GM18511 (cell line): Measurements from ENCODE around the gene OR6S1.
A peak's percentile ranks its signal among the peaks of the same experiment; 100 is the strongest.
"Not testable (repeated sequence)": the region's sequence is repeated elsewhere in the genome, so short reads cannot be mapped to it uniquely, and the experiment has no call there.

Experiments
- ATAC-seq: cut with Tn5 transposase; IDR thresholded peaks from one replicate; pipeline ENCODE4 v1.9.1; 2021; ENCODE audit warnings: mild to moderate bottlenecking, moderate library complexity; ENCODE audit not compliant: unreplicated experiment

Gene OR6S1

DNA sequence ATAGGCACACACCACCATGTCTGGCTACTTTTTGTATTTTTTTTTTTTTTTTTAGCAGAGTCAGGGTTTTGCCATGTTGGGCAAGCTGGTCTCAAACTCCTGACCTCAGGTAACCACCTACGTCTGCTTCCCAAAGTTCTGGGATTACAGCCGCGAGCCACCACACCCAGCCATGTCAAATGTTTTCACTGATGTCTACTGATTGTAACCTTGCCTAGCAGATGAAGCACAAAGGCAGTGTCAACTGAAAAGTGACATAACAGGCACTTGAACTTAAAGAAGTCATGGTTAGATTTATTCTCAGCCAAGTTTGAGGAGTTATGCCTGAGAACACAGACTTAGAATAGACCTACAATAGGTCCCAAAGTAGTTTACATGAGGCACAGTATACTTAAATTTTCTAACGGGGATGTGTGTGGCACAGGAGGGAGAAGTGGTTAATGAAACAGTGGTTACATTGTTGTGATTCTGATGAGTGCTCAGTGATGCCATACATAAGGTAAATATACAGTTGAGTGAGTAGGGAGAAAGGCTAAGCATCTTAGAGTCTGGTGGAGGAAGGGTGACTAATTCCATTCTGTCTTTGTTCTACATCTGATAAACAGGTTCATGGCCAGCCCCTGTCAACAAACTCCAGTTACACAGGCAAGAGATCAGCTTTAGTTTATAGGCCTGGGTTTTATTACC is 30.2 kb upstream of the OR6S1 start:
- ATAC-seq: no peak

DNA sequence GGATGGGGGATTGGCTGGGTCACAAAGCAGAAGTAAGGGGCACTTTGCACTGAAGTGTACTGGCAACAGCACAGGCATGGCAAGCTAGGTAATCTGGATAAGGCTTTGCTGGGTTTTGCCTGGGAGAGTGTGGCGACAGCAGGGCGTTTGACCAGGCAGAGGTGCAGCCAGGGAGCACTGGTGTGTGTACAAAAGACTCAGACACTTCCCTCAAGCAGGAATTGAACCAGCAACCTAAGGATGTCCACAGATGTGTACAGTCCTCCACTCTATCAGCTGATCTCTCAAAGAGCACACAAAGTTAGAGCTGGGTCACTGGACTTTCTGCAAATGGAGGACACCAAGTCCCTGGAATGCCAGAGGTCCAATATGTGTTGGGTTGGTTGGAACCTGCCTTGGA is 27.5 kb upstream of the OR6S1 start:
- ATAC-seq: no peak

DNA sequence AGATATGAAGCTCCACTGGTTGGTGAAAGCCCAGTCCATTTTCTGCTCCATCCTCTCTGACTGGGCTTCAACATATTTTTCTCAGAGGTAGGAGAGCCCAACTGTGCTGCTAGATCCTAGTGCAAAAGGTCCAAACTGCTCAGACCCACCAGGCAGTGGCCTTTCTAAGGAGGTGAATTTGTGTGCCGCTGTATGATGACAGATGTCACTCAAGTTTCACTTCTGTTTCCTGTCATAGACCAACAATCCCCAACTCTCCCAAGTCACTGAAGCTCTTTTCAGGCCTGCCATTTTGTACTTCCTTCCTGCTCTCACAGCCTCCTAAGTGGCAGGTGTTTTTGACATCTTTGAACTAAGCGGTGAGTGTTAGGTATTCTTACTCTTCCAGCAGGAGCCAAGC is 26.5 kb upstream of the OR6S1 start:
- ATAC-seq: peak; percentile 78

DNA sequence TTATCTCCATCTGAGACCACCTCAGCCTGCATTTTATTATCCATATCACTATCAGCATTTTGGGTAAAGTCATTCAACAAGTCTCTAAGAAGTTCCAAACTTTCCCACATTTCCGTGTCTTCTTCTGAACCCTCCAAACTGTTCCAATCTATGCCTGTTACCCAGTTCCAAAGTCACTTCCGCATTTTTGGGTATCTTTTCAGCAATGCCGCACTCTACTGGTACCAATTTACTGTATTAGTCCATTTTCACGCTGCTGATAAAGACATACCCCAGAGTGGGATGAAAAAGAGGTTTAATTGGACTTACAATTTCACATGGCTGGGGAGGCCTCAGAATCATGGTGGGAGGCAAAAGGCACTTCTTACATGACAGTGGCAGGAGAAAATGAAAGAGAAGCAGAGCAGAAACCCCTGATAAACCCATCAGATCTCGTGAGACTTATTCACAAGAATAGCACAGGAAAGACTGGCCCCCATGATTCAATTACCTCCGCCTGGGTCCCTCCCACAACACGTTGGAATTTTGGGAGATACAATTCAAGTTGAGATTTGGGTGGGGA is 25.0 kb upstream of the OR6S1 start:
- ATAC-seq: not testable (repeated sequence)

DNA sequence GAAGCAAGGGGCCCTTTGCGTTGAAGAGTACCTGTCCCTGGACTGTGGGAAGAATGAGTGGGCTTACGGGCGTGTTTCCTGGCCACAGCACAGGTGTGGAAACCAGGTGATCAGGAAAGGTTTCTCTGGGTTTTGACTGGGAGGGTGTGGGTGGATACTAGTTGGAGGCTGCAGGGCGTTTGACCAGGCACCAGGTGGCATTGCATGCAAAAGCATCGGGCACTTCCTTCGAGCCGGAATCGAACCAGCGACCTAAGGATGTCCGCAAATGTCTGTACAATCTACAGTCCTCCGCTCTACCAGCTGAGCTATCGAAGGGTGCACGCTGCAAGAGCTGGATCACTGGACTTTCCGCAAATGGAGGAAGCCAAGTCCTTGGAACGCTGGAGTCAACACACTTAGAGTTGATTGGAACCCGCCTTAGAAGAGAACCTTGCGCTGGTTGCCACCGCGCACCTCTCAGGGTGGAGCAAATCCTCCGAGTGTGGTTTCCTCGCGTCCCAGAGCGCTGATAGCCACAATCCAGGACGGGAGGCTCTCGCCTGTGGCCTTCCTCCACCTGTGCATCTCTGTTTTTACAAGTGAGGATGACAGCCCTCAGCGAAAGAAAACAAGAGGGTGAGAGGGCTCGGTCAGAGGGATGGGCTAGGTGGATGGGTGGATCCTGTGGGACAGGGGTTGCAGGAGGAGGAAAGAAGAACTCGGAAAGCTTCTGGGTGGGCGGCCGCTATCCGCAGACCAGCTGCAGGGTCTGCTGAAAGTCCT is 21.7 kb upstream of the OR6S1 start:
- ATAC-seq: peak; percentile 57

DNA sequence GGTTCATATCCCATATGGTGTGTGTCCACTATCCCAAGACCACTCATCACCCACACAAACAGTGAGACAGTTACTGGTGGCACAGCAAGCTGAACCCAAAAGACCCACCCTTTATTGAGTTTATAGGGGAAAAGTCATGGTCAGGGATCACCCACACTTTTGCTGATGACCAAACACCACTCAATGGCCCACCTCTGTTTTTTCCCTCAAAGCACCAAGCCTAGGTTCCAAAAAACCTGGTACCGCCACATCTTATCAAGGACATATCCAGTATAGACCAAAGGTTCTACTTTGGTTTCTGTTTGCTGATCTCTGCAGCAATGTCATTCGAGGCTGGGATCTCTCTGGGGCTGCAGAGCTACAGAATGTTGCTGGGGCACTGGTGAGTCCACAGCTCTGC is 19.7 kb upstream of the OR6S1 start:
- ATAC-seq: no peak

DNA sequence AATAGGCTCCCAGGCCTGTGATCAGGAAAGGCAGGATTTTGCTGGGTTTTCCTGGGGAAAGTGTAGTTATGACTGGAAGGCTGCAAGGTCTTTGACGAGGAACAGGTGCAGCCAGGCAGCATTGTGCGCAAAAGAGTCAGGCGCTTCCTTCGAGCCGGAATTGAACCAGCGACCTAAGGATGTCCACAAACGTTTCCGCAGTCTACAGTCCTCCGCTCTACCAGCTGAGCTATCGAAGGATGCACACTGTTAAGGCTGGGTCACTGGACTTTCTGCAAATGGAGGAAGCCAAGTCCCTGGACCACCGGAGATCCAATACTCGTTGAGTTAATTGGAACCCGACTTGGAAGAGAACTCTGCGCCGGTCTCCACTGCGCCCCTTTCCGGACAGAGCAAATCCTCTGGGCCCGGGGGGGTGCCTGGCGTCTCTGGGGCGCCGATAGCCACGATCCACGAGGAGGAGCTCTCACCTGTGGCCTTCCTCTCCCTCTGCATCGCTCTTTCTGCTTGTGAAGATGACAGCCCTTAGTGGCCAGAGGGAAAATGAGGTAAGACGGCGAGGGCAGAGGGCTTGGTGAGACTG is 18.4 kb upstream of the OR6S1 start:
- no peak for ATAC-seq

DNA sequence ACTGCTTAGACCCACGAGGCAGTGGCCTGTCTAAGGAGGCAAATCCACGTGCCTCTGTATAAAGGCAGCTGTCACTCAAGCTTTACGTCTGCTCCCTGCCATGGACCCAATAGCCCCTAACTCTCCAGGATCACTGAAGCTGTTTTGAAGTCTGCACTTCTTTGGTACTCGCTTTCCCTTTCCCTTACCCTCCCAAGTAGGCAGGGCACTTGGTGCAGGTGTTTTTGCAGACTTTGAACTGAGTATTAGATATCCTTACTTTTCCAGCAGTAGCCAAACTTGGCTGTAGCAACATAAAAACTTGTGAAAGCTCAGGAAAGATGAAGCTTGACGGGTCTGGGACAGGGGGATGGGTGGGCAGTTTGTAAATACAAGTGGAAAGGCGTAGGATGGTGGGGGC is 17.8 kb upstream of the OR6S1 start:
- ATAC-seq: no peak

DNA sequence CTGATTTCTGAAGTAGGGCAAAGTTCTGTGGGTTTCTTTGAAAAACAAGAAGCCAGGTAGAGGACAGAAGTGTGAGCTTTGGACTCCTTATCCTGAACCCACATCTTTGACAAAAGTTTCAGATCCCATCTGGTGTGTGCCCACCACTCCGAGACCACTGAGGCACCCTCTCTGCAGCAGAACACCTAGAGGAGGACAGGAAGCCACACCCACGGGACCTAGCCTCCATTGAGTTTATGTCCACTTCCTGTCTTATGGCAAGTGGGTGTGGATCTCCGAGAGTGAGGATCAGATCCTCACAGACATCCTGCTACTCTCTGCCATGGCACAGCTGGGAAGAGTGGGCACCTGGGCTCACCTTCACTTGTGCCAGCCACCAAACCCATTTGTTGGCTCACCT is 16.8 kb upstream of the OR6S1 start:
- no peak for ATAC-seq

DNA sequence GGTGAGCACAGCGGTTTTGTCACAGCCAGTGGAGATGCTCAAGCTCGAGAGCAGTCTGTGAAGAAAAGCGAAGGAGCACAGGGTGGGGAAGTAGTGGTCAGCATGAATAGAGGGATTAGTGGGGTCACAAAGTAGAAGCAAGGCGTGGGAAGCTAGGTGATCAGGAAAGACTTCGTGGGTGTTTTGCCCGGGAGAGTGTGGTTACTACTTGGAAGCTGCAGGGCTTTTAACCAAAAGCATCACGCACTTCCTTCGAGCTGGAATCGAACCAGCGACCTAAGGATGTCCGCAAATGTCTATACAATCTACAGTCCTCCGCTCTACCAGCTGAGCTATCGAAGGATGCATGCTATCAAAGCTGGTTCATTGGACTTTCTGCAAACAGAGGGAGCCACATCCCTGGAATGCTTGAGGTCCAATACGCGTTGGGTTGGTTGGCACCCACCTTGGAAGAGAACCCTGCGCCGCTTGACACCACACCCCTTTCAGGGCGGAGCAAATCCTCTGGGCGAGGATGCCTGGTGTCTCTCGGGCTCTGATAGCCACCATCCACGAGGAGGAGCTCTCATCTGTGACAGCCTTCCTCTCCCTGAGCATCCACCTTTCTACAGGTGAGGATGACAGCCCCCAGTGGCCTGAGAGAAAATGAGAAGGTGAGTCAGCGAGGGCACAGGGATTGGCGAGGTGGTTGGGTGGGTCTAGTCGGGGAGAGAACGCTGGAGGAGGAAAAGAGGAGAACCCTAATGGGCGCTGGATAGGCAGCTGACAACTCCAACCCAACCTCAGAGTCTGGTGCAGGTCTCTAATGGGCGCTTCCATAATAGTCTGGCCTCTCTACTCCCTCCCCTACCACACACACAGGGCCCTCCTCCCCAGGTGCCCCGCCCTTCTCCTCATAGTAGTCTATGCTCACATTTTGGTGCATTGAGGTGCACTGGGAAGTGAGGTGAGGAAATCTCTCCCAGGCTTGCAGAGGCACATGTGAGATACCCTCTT is 16.0 kb upstream of the OR6S1 start:
- ATAC-seq: no peak

DNA sequence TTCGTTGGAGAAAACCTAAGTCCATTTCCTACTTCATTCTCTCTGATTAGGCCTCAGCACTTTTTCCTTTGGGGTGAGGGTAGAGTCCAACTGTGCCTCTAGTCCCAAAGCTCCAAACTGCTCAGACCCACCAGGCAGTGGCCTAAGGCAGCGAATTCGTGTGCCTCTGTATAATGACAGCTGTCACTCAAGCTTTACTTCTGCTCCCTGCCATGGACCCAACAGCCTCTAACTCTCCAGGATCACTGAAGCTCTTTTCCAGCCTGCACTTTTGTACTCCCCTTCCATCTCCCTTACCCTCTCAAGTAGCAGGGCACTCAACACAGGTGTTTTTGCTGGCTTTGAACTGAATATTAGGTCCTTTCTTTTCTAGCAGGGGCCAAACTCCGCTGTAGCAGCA is 14.8 kb upstream of the OR6S1 start:
- no peak for ATAC-seq

DNA sequence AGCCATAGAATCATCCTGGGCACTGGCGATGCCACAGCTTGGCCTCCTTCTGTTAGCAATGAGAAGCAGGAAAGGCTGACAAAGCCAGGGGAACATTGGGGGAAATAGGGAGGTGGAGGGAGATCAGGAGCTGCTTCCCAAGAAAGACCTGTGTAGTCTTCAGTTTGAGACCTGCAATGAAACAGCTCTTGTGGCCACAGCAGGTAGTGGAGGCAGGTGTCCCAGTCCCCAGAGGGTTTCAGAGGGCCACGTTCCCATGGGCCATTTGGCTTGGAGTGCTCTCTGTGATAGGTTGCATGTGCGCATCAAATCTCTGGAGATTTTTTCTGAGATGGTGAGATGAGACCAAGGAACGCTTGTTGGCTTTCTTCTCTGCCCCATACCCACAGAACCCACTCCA is 14.4 kb upstream of the OR6S1 start:
- ATAC-seq: no peak

DNA sequence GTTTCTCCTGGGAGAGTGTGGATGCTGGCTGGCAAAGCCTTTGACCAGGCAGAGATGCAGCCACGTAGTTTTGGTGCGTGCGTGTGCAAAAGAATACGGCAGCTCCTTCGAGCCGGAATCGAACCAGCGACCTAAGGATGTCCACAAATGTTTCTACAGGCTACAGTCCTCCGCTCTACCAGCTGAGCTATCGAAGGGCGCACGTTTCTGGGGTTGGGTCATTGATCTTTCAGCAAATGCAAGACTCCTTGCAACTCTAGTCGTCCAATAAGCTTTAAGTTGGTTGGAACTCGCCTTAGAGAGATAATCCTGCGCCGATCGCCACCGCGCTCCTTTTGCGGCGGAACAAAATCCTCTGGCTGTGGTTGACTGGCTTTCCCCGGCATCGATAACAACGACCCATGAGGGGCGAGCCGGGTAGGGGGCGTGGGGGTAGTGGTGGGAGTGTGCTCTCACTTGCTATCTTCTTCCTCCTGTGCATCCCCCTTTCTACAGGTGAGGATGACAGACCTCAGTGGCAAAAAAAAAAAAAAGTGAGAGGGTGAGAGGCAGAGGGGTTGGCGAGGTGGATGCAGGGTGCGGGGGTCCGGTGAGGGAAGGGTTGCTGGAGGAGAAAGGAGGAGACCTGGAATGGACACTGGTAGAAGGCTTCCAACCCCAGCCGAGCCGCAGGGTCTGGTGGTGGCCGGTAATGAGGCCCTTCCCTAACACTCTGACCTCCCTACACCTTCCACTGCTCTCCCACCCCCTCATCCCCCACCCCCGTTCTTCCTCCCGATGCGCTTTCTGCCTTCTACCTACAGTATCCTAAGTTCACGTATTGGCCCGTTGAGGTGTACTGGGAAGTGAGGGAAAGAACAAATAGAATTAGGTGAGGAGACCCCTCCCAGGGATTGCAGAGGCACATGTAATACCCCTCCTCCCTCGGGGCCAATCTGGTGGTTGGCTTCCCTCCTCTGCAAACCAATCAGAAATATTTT is 11.8 kb upstream of the OR6S1 start:
- no peak for ATAC-seq

DNA sequence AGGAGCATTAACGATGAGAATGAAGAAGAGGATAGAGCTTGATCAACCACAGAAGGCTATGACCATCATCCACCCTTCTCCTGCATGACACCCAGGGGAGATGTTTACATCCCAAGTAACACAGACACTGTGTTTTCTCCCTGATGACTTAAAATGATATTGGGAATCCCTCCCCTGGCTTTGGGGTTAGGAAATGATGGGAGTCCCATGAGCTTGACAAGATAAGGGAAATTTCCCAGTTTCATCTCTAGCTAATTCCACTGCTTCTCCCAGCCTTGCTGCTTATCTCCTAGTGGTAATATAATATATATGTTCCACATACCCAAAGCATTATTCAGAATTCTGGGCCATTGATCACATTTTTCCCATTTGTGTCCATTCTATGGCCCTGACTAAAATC is 4.0 kb upstream of the OR6S1 start:
- ATAC-seq: no peak

DNA sequence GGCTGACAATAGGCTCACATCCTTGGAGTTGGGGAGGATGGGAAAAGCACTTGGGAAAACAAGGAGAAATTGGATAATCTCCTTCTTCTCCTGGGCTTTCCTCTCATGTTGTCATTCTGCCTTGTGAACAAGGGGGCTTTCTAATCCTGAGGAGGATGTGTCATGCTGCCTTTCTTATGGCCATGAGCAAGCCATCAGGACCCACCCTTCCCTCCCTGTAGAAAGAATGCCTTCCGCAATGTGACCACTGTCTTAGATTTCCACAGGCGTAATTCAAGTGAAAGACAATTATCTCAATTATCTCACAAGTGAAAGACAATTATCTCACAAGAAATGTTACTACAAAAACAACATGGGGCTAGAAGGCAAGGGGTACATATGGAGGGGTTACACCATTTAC is 3.0 kb upstream of the OR6S1 start:
- ATAC-seq: no peak

DNA sequence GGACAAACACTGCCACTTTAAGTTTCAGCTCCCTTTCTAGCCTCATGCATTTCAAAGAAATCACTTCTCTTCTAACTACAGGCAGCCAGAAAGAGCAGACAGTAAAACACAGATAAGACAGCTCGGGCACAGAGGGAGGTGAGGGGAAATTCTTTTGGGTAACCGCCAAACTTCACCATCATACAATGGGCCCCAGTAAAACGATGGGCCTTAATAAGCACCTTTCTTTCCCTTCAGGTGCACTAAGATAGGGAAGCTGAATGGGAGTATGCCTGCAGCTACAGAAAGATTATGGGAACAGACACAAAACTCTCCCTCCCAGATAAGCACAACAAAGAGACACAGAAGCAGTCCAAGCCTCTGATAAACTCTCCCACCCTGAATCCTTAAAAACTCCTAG is 1.3 kb upstream of the OR6S1 start:
- not testable (repeated sequence) for ATAC-seq

DNA sequence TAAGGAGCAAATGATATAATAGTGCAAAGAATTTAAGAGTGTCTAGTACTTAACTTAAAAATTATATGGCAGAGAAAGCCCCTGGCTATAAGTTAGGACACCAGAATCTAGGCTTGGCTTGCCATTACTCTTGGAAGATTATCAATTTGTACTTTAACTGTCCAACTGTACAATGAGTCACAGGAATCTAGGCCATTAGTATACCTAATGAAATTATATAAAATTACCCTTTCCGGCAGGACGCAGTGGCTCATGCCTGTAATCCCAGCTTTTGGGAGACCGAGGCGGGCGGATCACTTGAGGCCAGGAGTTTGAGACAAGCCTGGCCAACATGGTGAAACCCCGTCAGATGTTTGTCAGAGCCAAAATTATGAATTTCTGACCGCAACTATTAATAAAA is 691 bp upstream of the OR6S1 start:
- no peak for ATAC-seq

DNA sequence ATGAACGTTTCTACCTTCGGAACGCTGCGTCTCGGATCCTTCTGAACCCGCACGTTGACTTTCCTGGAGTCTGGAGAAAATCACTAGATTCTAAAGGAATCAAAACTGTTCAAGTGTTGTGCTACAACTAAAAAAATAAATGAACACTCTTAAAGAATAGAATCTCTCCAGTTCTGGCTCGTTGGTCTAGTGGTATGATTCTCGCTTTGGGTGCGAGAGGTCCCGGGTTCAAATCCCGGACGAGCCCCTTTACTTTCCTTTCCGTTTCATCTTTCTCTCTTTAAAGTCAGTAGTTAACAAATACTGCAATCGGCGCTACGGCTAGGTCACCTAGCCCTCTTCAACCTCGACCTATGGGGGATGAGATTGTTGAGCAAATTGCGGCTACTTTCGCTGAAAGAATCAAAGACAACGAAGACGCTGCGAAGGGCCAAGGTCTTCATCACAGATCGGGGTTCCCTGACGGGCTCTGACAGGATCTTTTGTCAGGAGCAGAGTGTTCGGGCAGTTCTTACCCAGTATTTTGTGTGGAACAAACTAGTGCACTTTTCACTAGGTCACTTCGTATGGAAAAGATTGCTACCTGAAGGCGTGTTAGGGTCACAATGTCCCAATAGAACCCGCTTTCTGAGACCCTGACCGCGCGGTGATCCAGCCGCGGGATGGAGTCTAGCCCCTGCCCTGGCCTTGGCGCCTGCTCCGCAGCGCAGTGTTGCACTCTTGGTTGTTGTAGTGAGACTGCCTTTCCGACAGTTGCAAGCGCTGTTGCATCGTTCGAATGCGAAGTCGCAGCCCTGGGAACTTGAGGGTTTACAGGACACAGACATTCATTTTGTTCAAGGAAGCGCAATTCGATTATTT is 8.4 kb downstream of the OR6S1 start:
- peak; percentile 60 for ATAC-seq

DNA sequence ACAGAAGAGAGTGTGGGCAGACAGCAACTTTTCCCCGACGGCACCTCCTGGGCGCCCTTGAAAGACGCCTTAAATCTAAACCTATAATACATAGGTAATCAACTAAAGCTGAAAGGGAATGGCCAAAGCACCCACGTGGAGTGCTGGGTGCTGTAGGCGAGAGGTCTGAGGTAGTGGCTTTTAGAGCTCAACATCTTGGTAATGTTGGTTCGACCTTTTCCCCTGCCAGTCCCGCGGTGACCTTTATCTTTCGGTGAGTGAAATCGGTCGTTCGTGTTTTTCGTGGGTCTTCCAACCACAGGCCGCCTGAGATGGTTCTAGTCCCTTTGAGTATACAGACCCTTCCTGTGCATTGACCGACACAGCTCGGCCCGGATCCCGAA is 9.1 kb downstream of the OR6S1 start:
- peak; percentile 22 for ATAC-seq
